ENCODE measurements around the gene WRAP73.

DNA sequence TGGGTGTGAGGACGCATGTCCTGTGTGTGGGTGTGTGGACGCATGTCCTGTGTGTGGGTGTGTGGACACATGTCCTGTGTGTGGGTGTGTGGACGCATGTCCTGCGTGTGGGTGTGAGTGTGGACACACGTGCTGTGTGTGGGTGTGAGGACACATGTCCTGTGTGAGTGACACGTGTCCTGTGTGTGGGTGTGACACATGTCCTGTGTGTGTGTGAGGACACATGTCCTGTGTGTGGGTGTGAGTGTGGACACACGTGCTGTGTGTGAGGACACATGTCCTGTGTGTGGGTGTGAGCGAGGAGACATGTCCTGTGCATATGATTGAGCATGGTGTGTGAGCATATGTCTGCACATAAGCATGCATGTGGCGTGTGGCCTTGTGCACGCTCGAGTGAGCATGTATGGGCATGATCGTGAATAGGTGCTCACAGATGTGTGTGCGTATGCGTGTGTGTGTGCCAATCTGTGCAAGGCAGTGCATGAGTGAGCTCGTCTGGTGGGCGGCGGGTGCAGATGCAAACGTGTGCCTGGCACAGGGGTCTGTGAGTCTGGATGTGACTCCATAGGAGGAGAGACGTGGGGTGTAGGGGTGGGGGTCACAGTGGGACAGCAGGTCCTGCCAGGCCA is 63.8 kb downstream of the WRAP73 start:
- TF ChIP-seq, protein P1, sequence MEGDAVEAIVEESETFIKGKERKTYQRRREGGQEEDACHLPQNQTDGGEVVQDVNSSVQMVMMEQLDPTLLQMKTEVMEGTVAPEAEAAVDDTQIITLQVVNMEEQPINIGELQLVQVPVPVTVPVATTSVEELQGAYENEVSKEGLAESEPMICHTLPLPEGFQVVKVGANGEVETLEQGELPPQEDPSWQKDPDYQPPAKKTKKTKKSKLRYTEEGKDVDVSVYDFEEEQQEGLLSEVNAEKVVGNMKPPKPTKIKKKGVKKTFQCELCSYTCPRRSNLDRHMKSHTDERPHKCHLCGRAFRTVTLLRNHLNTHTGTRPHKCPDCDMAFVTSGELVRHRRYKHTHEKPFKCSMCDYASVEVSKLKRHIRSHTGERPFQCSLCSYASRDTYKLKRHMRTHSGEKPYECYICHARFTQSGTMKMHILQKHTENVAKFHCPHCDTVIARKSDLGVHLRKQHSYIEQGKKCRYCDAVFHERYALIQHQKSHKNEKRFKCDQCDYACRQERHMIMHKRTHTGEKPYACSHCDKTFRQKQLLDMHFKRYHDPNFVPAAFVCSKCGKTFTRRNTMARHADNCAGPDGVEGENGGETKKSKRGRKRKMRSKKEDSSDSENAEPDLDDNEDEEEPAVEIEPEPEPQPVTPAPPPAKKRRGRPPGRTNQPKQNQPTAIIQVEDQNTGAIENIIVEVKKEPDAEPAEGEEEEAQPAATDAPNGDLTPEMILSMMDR (IDR thresholded peaks at IDR 0.05), result no peak
- no peak for TF ChIP-seq POLR2A (IDR thresholded peaks at IDR 0.05)

Data from adrenal gland (tissue), 5 donors.